Measurements from ENCODE around the gene INTS13. TPM values are rescaled to one million over a fixed set of nuclear protein-coding genes. Genes with fewer than 3 reads are reported as not detected.
"Not testable (repeated sequence)": the region's sequence is repeated elsewhere in the genome, so short reads cannot be mapped to it uniquely, and the experiment has no call there.

INTS13 gene
- total RNA-seq, 1 experiment from 2014 or later = 23.7 TPM

GRCh38 chr12:26869908-26870459 is 67.8 kb downstream of the INTS13 start:
- no peak for DNase-seq (ENCODE audit: low spot score)

- DNase-seq (ENCODE audit: low spot score) = no peak
Observed at GRCh38 chr12:26869104-26869494, 68.7 kb downstream of the INTS13 start.

- no peak for DNase-seq (ENCODE audit: low spot score)
Observed at GRCh38 chr12:26868447-26869103, 69.2 kb downstream of the INTS13 start.

- DNase-seq (ENCODE audit: low spot score) = no peak
Observed at GRCh38 chr12:26867080-26867479, 70.7 kb downstream of the INTS13 start.

- DNase-seq (ENCODE audit: low spot score) = peak; percentile 42
Observed at GRCh38 chr12:26863515-26863914, 74.3 kb downstream of the INTS13 start.

GRCh38 chr12:26862787-26863186 is 75.0 kb downstream of the INTS13 start:
- not testable (repeated sequence) for DNase-seq (ENCODE audit: low spot score)

GRCh38 chr12:26861690-26862089 is 76.1 kb downstream of the INTS13 start:
- DNase-seq (ENCODE audit: low spot score) = no peak

- no peak for DNase-seq (ENCODE audit: low spot score)
Observed at GRCh38 chr12:26857465-26858176, 80.2 kb downstream of the INTS13 start.

- no peak for DNase-seq (ENCODE audit: low spot score)
Observed at GRCh38 chr12:26855337-26855736, 82.4 kb downstream of the INTS13 start.

Other genes with a start within 250 kb of the INTS13 start
- gene ITPR2, start 104.8 kb downstream of the INTS13 start, total RNA-seq (2014; rRNA removed; shearing (Covaris generic)) = 10.8 and 12.2 TPM in 2 replicates
- gene FGFR1OP2, start 489 bp upstream of the INTS13 start, total RNA-seq (2014; rRNA removed; shearing (Covaris generic)) = 24.7 and 30.5 TPM in 2 replicates
- 146 and 162 TPM in 2 replicates for gene TM7SF3, start 76.4 kb upstream of the INTS13 start, total RNA-seq (2014; rRNA removed; shearing (Covaris generic))
- 19.5 and 23.8 TPM in 2 replicates for gene MED21, start 84.6 kb upstream of the INTS13 start, total RNA-seq (2014; rRNA removed; shearing (Covaris generic))
- not detected in 2 replicates for gene C12orf71, start 144.6 kb upstream of the INTS13 start, total RNA-seq (2014; rRNA removed; shearing (Covaris generic))